H9 (cell line): ENCODE data around the gene HIRA. TPM values are rescaled to one million over a fixed set of nuclear protein-coding genes. Genes with fewer than 3 reads are reported as not detected.

Experiments used
- DNase-seq: peaks from one replicate; pipeline ENCODE4 v3.0.0-alpha.2; 2017
- H2AFZ ChIP-seq: one replicate; pipeline ENCODE4 v1.6.1; 2013; ENCODE audit warnings: mild to moderate bottlenecking, low read length, control low read depth, moderate library complexity
- H2AK5ac ChIP-seq: 2 replicates; pipeline ENCODE4 v1.6.1; 2013; ENCODE audit warnings: low read length, control low read depth, mixed read lengths; ENCODE audit not compliant: insufficient read length
- H2BK120ac ChIP-seq: one replicate; pipeline ENCODE4 v1.6.1; 2013; ENCODE audit warnings: low read depth, mild to moderate bottlenecking, low read length, control low read depth, inconsistent platforms; ENCODE audit not compliant: poor library complexity, severe bottlenecking
- H2BK12ac ChIP-seq: 2 replicates; pipeline ENCODE4 v1.6.1; 2013; ENCODE audit warnings: low read length, control low read depth, mixed read lengths, low read depth; ENCODE audit not compliant: insufficient read length
- H2BK15ac ChIP-seq: 2 replicates; pipeline ENCODE4 v1.6.1; 2013; ENCODE audit warnings: low read depth, low read length, control low read depth
- H2BK20ac ChIP-seq: one replicate; pipeline ENCODE4 v1.6.1; 2013; ENCODE audit warnings: low read depth, mild to moderate bottlenecking, low read length, control low read depth, inconsistent platforms; ENCODE audit not compliant: poor library complexity, severe bottlenecking
- H2BK5ac ChIP-seq: 2 replicates; pipeline ENCODE4 v1.6.1; 2013; ENCODE audit warnings: low read length, control low read depth, mixed read lengths; ENCODE audit not compliant: insufficient read length
- H3K14ac ChIP-seq: 2 replicates; pipeline ENCODE4 v1.6.1; 2013; ENCODE audit warnings: low read length, control low read depth; ENCODE audit not compliant: insufficient read depth
- H3K18ac ChIP-seq: 2 replicates; pipeline ENCODE4 v1.6.1; 2013; ENCODE audit warnings: low read depth, mild to moderate bottlenecking, mixed read lengths, low read length, control low read depth; ENCODE audit not compliant: insufficient read length
- H3K23ac ChIP-seq: 2 replicates; pipeline ENCODE4 v1.6.1; 2013; ENCODE audit warnings: low read length, control low read depth, mixed read lengths, low read depth; ENCODE audit not compliant: insufficient read length
- H3K23me2 ChIP-seq: 2 replicates; pipeline ENCODE4 v1.6.1; 2013; ENCODE audit warnings: low read depth, mild to moderate bottlenecking, mixed read lengths, low read length, control low read depth; ENCODE audit not compliant: insufficient read length, poor library complexity, severe bottlenecking
- H3K27ac ChIP-seq: 2 replicates; pipeline ENCODE4 v1.5.1; 2013; ENCODE audit warnings: low read length, control low read depth, mixed read lengths, low read depth; ENCODE audit not compliant: insufficient read length
- H3K27me3 ChIP-seq: 2 replicates; pipeline ENCODE4 v1.6.1; 2013; ENCODE audit warnings: low read length, control low read depth, inconsistent platforms; ENCODE audit not compliant: insufficient read depth
- H3K4ac ChIP-seq: 2 replicates; pipeline ENCODE4 v1.6.1; 2013; ENCODE audit warnings: low read depth, mild to moderate bottlenecking, control low read depth, inconsistent platforms, low read length, moderate library complexity
- H3K4me1 ChIP-seq: 2 replicates; pipeline ENCODE4 v1.6.1; 2013; ENCODE audit warnings: low read length, control low read depth, inconsistent platforms; ENCODE audit not compliant: insufficient read depth
- H3K4me2 ChIP-seq: 2 replicates; pipeline ENCODE4 v1.6.1; 2013; ENCODE audit warnings: low read length, control low read depth, mixed read lengths; ENCODE audit not compliant: insufficient read length, insufficient read depth
- H3K56ac ChIP-seq: 2 replicates; pipeline ENCODE4 v1.6.1; 2013; ENCODE audit warnings: low read depth, mild to moderate bottlenecking, mixed read lengths, low read length, control low read depth; ENCODE audit not compliant: insufficient read length
- H3K79me1 ChIP-seq: 2 replicates; pipeline ENCODE4 v1.6.1; 2013; ENCODE audit warnings: low read depth, mild to moderate bottlenecking, moderate library complexity, low read length, control low read depth, inconsistent platforms; ENCODE audit not compliant: insufficient read depth, poor library complexity, severe bottlenecking
- H3K79me2 ChIP-seq: 2 replicates; pipeline ENCODE4 v1.6.1; 2013; ENCODE audit warnings: low read length, control low read depth, inconsistent platforms; ENCODE audit not compliant: insufficient read depth
- H3K9ac ChIP-seq: 2 replicates; pipeline ENCODE4 v1.6.1; 2013; ENCODE audit warnings: low read length, control low read depth, mixed read lengths; ENCODE audit not compliant: insufficient read length; ENCODE audit errors: extremely low read depth
- H3K9me3 ChIP-seq: one replicate; pipeline ENCODE4 v1.6.1; 2013; ENCODE audit warnings: low read depth, low read length, inconsistent platforms; ENCODE audit not compliant: control insufficient read depth
- H3T11ph ChIP-seq: one replicate; pipeline ENCODE4 v1.6.1; 2013; ENCODE audit warnings: mild to moderate bottlenecking, low read length, control low read depth, inconsistent platforms
- H4K20me1 ChIP-seq: one replicate; pipeline ENCODE4 v1.6.1; 2013; ENCODE audit not compliant: control insufficient read depth, insufficient read length, insufficient read depth
- H4K5ac ChIP-seq: 2 replicates; pipeline ENCODE4 v1.6.1; 2013; ENCODE audit warnings: low read depth, mild to moderate bottlenecking, mixed read lengths, low read length, control low read depth; ENCODE audit not compliant: insufficient read length
- H4K8ac ChIP-seq: replicated peaks from 2 replicates; pipeline ENCODE4 v1.6.1; 2013; ENCODE audit warnings: low read length, control low read depth, mixed read lengths, low read depth; ENCODE audit not compliant: insufficient read length
- H4K91ac ChIP-seq: 2 replicates; pipeline ENCODE4 v1.6.1; 2013; ENCODE audit warnings: low read depth, mild to moderate bottlenecking, moderate library complexity, mixed read lengths, low read length, control low read depth; ENCODE audit not compliant: insufficient read length
- H3K27ac Mint-ChIP-seq, 3 experiments: 2 replicates in 2 of 3; 3 replicates in 1 of 3; pipeline ENCODE4 v1.8.0; 2020 to 2021; ENCODE audit warnings: mixed read lengths in 3 of 3, mild to moderate bottlenecking in 1 of 3, moderate library complexity in 1 of 3
- H3K27me3 Mint-ChIP-seq: 2 replicates; pipeline ENCODE4 v1.8.0; 2021; ENCODE audit warnings: low read depth, mild to moderate bottlenecking, moderate library complexity, mixed read lengths
- H3K36me3 Mint-ChIP-seq, 3 experiments: 2 replicates in 2 of 3; 3 replicates in 1 of 3; pipeline ENCODE4 v1.8.0; 2020 to 2021; ENCODE audit warnings: low read depth in 3 of 3, mixed read lengths in 3 of 3; ENCODE audit not compliant: insufficient read depth in 1 of 3
- H3K4me1 Mint-ChIP-seq, 2 experiments: 2 replicates each; pipeline ENCODE4 v1.8.0; 2020; ENCODE audit warnings: mixed read lengths in 2 of 2
- H3K4me3 Mint-ChIP-seq, 2 experiments: 2 replicates in 1 of 2; 3 replicates in 1 of 2; pipeline ENCODE4 v1.8.0; 2020 to 2021; ENCODE audit warnings: mild to moderate bottlenecking in 2 of 2, mixed read lengths in 2 of 2, moderate library complexity in 1 of 2
- H3K9me3 Mint-ChIP-seq, 2 experiments: 2 replicates in 1 of 2; 3 replicates in 1 of 2; pipeline ENCODE4 v1.8.0; 2020; ENCODE audit warnings: mild to moderate bottlenecking in 2 of 2, mixed read lengths in 2 of 2, moderate library complexity in 1 of 2
- WGBS: extraction: QIAGEN DNeasy Blood & Tissue Kit; methylation state at CpG from one replicate; pipeline ENCODE4 v1.1.7; 2013; ENCODE audit warnings: missing lambda C conversion rate, low lambda C conversion rate, mixed read lengths; ENCODE audit not compliant: insufficient read length; ENCODE audit errors: extremely low coverage; 5-methylcytosine and 5-hydroxymethylcytosine counted together
- total RNA-seq: library from RNA; stranded (reverse); gene quantifications from 2 replicates; pipeline ENCODE4 v1.2.1, GENCODE V29; 2021
- TF ChIP-seq, protein P1 (sequence below): fragments of 200-600 bp; sonication (generic); conservative IDR thresholded peaks from 3 replicates; pipeline ENCODE4 v1.8.0; 2021; ENCODE audit warnings: antibody characterized with exemption, mild to moderate bottlenecking

Gene HIRA
- total RNA-seq, 1 experiment from 2014 or later = 51.9 TPM

DNA sequence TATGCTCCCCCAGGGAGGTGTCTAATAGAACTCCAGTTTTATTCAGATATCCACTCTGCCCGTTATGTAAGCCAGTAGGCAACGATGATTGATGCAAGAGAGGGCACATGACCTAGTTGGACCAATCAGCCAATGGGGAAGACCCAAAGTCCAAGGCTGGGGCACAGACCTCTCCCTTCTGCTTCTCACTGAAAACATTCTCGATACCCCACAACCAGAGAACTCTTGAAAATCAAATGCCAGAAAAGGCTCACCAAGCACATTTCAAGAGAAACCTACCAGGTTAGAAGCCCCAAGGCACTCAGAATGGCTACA lies 7.4 kb downstream of the HIRA start:
- H3K4me2 ChIP-seq = no peak overlapping the region
- DNase-seq = no peak
- H3K14ac ChIP-seq = no peak overlapping the region
- H3K23ac ChIP-seq = no peak overlapping the region
- H2AFZ ChIP-seq = no peak overlapping the region
- H2BK12ac ChIP-seq = no peak overlapping the region
- H3K23me2 ChIP-seq = no peaks in the 10 kb centered on the region
- Mint-ChIP-seq H3K4me1 (peaks cover 31 to 32% of the 10 kb centered on the region in 2 experiments), H3K27ac (no peak overlapping the region), H3K9me3 (no peaks in the 10 kb centered on the region; a peak in 1 of 5 replicates), H3K4me3 (no peak overlapping the region), H3K36me3 (peaks cover 4 to 10% (median 4%) of the 10 kb centered on the region in 3 experiments; a peak in 5 of 7 replicates), H3K27me3 (no peaks in the 10 kb centered on the region)
- no peak overlapping the region for H3T11ph ChIP-seq
- TF ChIP-seq, protein P1, sequence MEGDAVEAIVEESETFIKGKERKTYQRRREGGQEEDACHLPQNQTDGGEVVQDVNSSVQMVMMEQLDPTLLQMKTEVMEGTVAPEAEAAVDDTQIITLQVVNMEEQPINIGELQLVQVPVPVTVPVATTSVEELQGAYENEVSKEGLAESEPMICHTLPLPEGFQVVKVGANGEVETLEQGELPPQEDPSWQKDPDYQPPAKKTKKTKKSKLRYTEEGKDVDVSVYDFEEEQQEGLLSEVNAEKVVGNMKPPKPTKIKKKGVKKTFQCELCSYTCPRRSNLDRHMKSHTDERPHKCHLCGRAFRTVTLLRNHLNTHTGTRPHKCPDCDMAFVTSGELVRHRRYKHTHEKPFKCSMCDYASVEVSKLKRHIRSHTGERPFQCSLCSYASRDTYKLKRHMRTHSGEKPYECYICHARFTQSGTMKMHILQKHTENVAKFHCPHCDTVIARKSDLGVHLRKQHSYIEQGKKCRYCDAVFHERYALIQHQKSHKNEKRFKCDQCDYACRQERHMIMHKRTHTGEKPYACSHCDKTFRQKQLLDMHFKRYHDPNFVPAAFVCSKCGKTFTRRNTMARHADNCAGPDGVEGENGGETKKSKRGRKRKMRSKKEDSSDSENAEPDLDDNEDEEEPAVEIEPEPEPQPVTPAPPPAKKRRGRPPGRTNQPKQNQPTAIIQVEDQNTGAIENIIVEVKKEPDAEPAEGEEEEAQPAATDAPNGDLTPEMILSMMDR = no peak
- H2AK5ac ChIP-seq = no peak overlapping the region
- peaks cover 4% of the 10 kb centered on the region; the same call in 1 of the 2 replicates for H3K4me1 ChIP-seq
- H3K79me1 ChIP-seq = peaks cover 26% of the 10 kb centered on the region
- H3K27ac ChIP-seq = no peak overlapping the region
- no peak overlapping the region for H3K4ac ChIP-seq
- H2BK120ac ChIP-seq = no peak overlapping the region
- H2BK5ac ChIP-seq = no peak overlapping the region
- H4K91ac ChIP-seq = no peak overlapping the region
- no peak overlapping the region for H2BK20ac ChIP-seq
- no peaks in the 10 kb centered on the region for H3K9me3 ChIP-seq
- H3K9ac ChIP-seq = no peak overlapping the region
- H3K56ac ChIP-seq = no peak overlapping the region
- H4K8ac ChIP-seq = no peak overlapping the region
- H4K5ac ChIP-seq = no peak overlapping the region
- WGBS = no CpG with 5 or more reads among the region's 3 CpGs
- H3K79me2 ChIP-seq = peaks cover 52% of the 10 kb centered on the region; the same call in 1 of the 2 replicates
- H3K18ac ChIP-seq = no peak overlapping the region
- no peaks in the 10 kb centered on the region for H3K27me3 ChIP-seq
- no peaks in the 10 kb centered on the region for H4K20me1 ChIP-seq
- no peak overlapping the region for H2BK15ac ChIP-seq
